HG03064 (cell line): ENCODE data around the gene TMEM50B.

ENCODE experiments used
- ATAC-seq: cut with Tn5 transposase; IDR thresholded peaks from one replicate; pipeline ENCODE4 v1.9.1; 2021; ENCODE audit warnings: low read depth; ENCODE audit not compliant: unreplicated experiment

The TMEM50B gene

GRCh38 chr21:33401630-33401992 lies 78.2 kb downstream of the TMEM50B start:
- no peak for ATAC-seq
